Duodenal mucosa (tissue), 2 donors: ENCODE results near the gene TTC13.
A peak's percentile ranks its signal among the peaks of the same experiment; 100 is the strongest.
"Not testable (repeated sequence)": the region's sequence is repeated elsewhere in the genome, so short reads cannot be mapped to it uniquely, and the experiment has no call there.

Source experiments
- H3K27ac ChIP-seq: one replicate; pipeline ENCODE4 v1.7.0; 2013; ENCODE audit warnings: low read depth, low read length
- H3K27me3 ChIP-seq, 2 donors: one replicate each; pipeline ENCODE4 v1.7.0; 2013; ENCODE audit warnings: low read length in 2 of 2, control low read depth in 1 of 2; ENCODE audit not compliant: insufficient read depth in 2 of 2, control insufficient read depth in 1 of 2
- H3K36me3 ChIP-seq, 2 donors: one replicate each; pipeline ENCODE4 v1.7.0; 2013; ENCODE audit warnings: low read length in 2 of 2, control low read depth in 1 of 2; ENCODE audit not compliant: insufficient read depth in 2 of 2, control insufficient read depth in 1 of 2
- H3K4me1 ChIP-seq, 2 donors: one replicate each; pipeline ENCODE4 v1.7.0; 2013; ENCODE audit warnings: low read length in 2 of 2, control low read depth in 1 of 2; ENCODE audit not compliant: insufficient read depth in 2 of 2, control insufficient read depth in 1 of 2
- H3K4me3 ChIP-seq, 2 donors: one replicate each; pipeline ENCODE4 v1.7.0; 2013; ENCODE audit warnings: low read length in 2 of 2, low read depth in 1 of 2
- H3K9ac ChIP-seq, 2 donors: one replicate each; pipeline ENCODE4 v1.7.0; 2013; ENCODE audit warnings: low read length in 2 of 2, low read depth in 1 of 2
- H3K9me3 ChIP-seq, 2 donors: one replicate each; pipeline ENCODE4 v1.7.0; 2013; ENCODE audit warnings: low read length in 2 of 2, control low read depth in 1 of 2; ENCODE audit not compliant: control insufficient read depth in 1 of 2

The TTC13 gene

GRCh38 chr1:230994860-230995259, 16.2 kb upstream of the TTC13 start:
- Histone ChIP-seq H3K4me1 (no peaks in the 10 kb centered on the region), H3K9me3 (no peaks in the 10 kb centered on the region), H3K27me3 (no peaks in the 10 kb centered on the region), H3K4me3 (no peak overlapping the region), H3K9ac (no peak overlapping the region), H3K36me3 (peaks cover 46 to 83% of the 10 kb centered on the region in 2 donors), H3K27ac (no peak overlapping the region)

GRCh38 chr1:230992100-230992774, 13.6 kb upstream of the TTC13 start:
- Histone ChIP-seq H3K9me3 (no peaks in the 10 kb centered on the region), H3K4me3 (no peak overlapping the region), H3K27ac (no peak overlapping the region), H3K9ac (no peak overlapping the region), H3K36me3 (peaks cover 25 to 66% of the 10 kb centered on the region in 2 donors), H3K27me3 (no peaks in the 10 kb centered on the region), H3K4me1 (peaks cover 5 to 7% of the 10 kb centered on the region in 2 donors)

GRCh38 chr1:230987448-230987847, 8.8 kb upstream of the TTC13 start:
- Histone ChIP-seq H3K4me1 (peaks cover 17 to 22% of the 10 kb centered on the region in 2 donors), H3K9ac (no peak overlapping the region), H3K9me3 (no peaks in the 10 kb centered on the region), H3K27me3 (no peaks in the 10 kb centered on the region), H3K4me3 (no peak overlapping the region), H3K36me3 (peaks cover 14 to 32% of the 10 kb centered on the region in 2 donors), H3K27ac (no peak overlapping the region)

- H3K27ac ChIP-seq: no peak overlapping the region
- H3K9me3 ChIP-seq: no peaks in the 10 kb centered on the region
Observed at GRCh38 chr1:230986976-230987375, 8.3 kb upstream of the TTC13 start.

GRCh38 chr1:230985711-230986110, 7.0 kb upstream of the TTC13 start:
- H3K4me3 ChIP-seq: no peak overlapping the region
- H3K4me1 ChIP-seq: peaks cover 17 to 22% of the 10 kb centered on the region in 2 donors
- peaks cover 4 to 16% of the 10 kb centered on the region in 2 donors for H3K36me3 ChIP-seq
- H3K9me3 ChIP-seq: no peaks in the 10 kb centered on the region
- no peak overlapping the region for H3K27ac ChIP-seq
- H3K27me3 ChIP-seq: no peaks in the 10 kb centered on the region
- H3K9ac ChIP-seq: no peak overlapping the region

More at GRCh38 chr1:230986976-230987375, 8.3 kb upstream of the TTC13 start:
- H3K27me3 ChIP-seq: no peaks in the 10 kb centered on the region
- no peak overlapping the region for H3K4me3 ChIP-seq
- no peak overlapping the region for H3K9ac ChIP-seq
- H3K36me3 ChIP-seq: peaks cover 10 to 28% of the 10 kb centered on the region in 2 donors
- H3K4me1 ChIP-seq: peaks cover 17 to 22% of the 10 kb centered on the region in 2 donors

- H3K4me3 ChIP-seq, H3K36me3 ChIP-seq, H3K27me3 ChIP-seq, H3K9me3 ChIP-seq, H3K27ac ChIP-seq, H3K9ac ChIP-seq: not testable (repeated sequence)
- peaks cover 19 to 26% of the 10 kb centered on the region in 2 donors for H3K4me1 ChIP-seq
Observed at GRCh38 chr1:230984622-230985515, 6.2 kb upstream of the TTC13 start.

- Histone ChIP-seq H3K4me1 (peaks cover 26 to 31% of the 10 kb centered on the region in 2 donors), H3K9me3 (no peaks in the 10 kb centered on the region), H3K4me3 (no peak overlapping the region), H3K27ac (no peak overlapping the region), H3K27me3 (no peaks in the 10 kb centered on the region), H3K9ac (no peak overlapping the region), H3K36me3 (peaks cover 0 to 4% of the 10 kb centered on the region in 2 donors)
Observed at GRCh38 chr1:230983811-230984210, 5.2 kb upstream of the TTC13 start.

GRCh38 chr1:230982696-230983095, 4.0 kb upstream of the TTC13 start:
- Histone ChIP-seq H3K27me3 (no peaks in the 10 kb centered on the region), H3K4me1 (peaks cover 25 to 32% of the 10 kb centered on the region in 2 donors), H3K9me3 (no peaks in the 10 kb centered on the region), H3K27ac (no peak overlapping the region), H3K9ac (no peak overlapping the region), H3K36me3 (peaks cover 0 to 4% of the 10 kb centered on the region in 2 donors), H3K4me3 (no peak overlapping the region)

- Histone ChIP-seq H3K9ac (peak overlapping the region; percentile 74 to 76), H3K27ac (no peak overlapping the region)
Observed at GRCh38 chr1:230979952-230980351, 1.3 kb upstream of the TTC13 start.

GRCh38 chr1:230979389-230979716, 692 bp upstream of the TTC13 start:
- peaks cover 17 to 21% of the 10 kb centered on the region in 2 donors for H3K4me1 ChIP-seq
- H3K9ac ChIP-seq: peak overlapping the region; percentile 74 to 76
- H3K4me3 ChIP-seq: peak overlapping the region; percentile 83 to 95
- H3K9me3 ChIP-seq: no peaks in the 10 kb centered on the region
- peaks cover 9% of the 10 kb centered on the region in 2 donors for H3K36me3 ChIP-seq
- no peaks in the 10 kb centered on the region for H3K27me3 ChIP-seq
- no peak overlapping the region for H3K27ac ChIP-seq

More at GRCh38 chr1:230979952-230980351, 1.3 kb upstream of the TTC13 start:
- peak overlapping the region; percentile 83 to 95 for H3K4me3 ChIP-seq
- H3K9me3 ChIP-seq: no peaks in the 10 kb centered on the region
- peaks cover 9% of the 10 kb centered on the region in 2 donors for H3K36me3 ChIP-seq
- H3K4me1 ChIP-seq: peaks cover 17 to 25% of the 10 kb centered on the region in 2 donors
- no peaks in the 10 kb centered on the region for H3K27me3 ChIP-seq
